Measurements from ENCODE around the gene RHBDF1.

Gene RHBDF1

GRCh38 chr16:75580-76501 lies 3.4 kb upstream of the RHBDF1 start:
- DNase-seq (ENCODE audit: low read depth in 1 of 2, low spot score in 1 of 2) = no peak

- DNase-seq (ENCODE audit: low read depth in 1 of 2, low spot score in 1 of 2) = no peak
These were observed 2.4 kb upstream of the RHBDF1 start for GRCh38 chr16:74747-75334.

DNA sequence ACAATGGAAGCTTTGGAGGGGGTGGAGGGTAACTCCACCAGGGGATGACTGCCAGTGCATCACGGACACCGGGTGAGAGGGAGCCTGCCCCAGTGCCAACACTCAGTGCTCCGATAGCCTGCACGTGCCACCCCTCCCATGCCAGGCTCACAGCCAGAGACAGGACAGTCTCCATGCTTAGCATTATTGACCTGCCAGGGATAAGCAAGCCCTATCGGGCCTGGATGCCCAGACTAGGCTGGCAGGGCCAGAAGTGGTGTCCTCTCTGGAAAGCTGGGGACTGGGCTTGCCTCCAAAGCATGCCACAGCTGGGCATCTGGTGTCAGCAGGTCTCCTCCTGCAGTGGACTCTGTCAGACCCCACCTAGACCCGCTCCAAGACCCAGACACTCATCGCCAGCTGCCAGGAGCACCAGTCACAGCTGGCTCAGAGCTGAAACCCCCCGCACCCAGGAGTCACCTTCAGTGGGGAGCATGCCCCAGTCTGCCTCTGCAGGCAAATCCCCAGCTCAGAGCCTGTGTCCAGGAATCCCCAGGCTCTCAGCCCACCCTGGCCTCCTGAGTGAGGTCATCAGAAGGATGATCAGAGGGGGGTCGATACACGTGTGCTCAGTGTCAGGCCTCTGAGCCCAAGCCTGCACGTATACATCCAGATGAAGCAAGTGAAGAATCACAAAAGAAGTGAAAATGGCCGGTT lies 1.8 kb upstream of the RHBDF1 start:
- no peak for DNase-seq (ENCODE audit: low read depth in 1 of 2, low spot score in 1 of 2)

DNA sequence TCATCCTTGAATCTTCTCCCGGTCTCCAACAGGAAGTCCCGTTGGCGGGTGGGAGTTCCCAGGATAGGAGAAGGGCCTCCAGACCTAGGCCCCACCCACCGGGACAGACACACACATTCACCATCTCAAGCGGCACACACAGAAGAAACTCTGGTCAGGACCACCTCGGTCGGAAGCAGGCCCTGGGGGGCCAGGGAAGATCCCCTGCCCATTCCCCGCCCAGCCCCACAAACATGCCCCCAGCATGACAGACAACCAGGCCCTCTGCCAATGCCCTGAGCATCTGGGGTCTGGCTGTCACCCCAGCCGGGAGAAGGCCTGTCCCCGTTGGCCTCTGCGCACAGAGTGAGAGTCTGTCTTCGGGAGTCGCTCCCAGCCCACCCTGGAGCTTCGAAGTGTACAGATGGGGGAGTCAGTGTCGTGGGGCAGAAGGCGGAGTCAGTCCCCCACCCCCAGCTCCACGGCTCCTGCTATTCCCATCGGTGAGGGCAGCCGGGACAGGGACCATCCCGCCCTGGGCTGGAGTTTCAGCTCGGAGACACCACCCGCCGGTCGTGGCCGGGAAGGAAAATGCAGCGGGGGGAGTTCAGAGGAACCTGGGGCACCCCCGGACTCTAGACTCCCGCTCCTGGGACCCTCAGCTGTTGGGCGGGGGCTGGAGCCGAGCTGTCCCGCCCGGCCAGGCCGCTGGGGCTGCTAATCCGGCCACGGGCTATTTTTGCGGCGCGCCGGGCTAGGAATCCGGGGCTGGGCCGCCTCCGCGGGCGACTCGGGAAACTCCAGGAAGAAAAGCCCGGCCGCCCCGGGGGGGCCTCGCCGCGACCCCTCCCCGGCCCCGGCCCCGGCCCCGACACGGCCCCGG lies 660 bp downstream of the RHBDF1 start:
- no peak for DNase-seq (ENCODE audit: low read depth in 1 of 2, low spot score in 1 of 2)

DNA sequence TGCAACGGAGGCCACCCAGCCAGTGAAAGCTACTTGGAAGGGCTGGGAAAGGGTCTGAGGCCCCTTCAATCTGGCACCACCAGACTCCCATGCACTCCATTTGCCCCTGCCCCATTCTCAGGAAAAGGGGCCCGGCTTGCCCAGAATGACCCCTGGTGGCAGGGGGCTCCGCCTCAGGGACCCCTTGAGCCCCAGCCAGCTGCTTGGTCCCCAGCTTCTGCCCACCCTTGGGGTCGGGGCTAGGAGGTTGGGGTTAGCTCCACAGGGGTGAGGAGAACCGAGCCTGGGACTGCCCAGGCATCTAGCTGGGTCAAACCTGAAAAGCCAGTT lies 1.3 kb downstream of the RHBDF1 start:
- no peak for DNase-seq (ENCODE audit: low read depth in 1 of 2, low spot score in 1 of 2)

DNA sequence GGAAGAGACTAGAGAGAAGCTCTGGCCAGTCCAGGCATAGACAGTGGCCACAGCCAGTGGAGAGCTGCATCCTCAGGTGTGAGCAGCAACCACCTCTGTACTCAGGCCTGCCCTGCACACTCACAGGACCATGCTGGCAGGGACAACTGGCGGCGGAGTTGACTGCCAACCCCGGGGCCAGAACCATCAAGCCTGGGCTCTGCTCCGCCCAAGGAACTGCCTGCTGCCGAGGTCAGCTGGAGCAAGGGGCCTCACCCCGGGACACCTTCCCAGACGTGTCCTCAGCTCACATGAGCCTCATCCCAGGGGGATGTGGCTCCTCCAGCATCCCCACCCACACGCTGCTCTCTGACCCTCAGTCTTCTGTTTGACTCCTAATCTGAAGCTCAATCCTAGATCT lies 3.2 kb downstream of the RHBDF1 start:
- no peak for DNase-seq (ENCODE audit: low read depth in 1 of 2, low spot score in 1 of 2)

GRCh38 chr16:67884-68789 lies 4.3 kb downstream of the RHBDF1 start:
- no peak for DNase-seq (ENCODE audit: low read depth in 1 of 2, low spot score in 1 of 2)

DNA sequence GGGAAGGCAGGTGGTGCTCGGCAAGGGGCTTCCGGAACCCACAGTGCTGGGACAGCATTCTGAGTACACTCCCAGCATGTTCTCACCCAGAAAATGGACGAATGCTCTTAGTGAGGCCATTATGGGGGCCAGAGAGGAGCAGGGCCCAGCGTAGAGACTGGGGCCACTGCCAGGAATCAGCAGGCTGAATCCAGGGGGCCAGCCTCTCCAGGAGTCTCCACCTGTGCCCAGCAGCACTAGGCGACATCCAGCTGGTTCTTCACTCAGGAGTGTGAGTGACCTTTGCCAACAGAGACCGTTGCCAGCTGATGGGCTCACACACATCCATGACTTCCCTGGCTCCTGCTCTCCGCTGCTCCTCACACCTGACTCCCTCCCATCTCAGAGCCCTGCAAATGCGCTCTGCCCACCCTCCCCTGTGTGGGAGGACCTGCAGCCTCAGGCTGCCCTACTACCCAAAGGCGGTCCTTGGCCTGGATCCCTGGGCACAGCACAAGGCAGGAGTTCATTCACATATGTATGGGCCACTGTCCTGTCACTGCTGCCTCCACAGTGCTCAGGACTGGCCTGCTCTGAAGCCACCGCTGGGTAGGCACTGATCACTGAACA lies 5.1 kb downstream of the RHBDF1 start:
- no peak for DNase-seq (ENCODE audit: low read depth in 1 of 2, low spot score in 1 of 2)

GRCh38 chr16:66309-67182 lies 5.9 kb downstream of the RHBDF1 start:
- no peak for DNase-seq (ENCODE audit: low read depth in 1 of 2, low spot score in 1 of 2)

GRCh38 chr16:65745-66144 lies 6.7 kb downstream of the RHBDF1 start:
- DNase-seq (ENCODE audit: low read depth in 1 of 2, low spot score in 1 of 2) = peak; percentile 67 to 81

- no peak for DNase-seq (ENCODE audit: low read depth in 1 of 2, low spot score in 1 of 2)
These were observed 7.5 kb downstream of the RHBDF1 start for GRCh38 chr16:64914-65255.

DNA sequence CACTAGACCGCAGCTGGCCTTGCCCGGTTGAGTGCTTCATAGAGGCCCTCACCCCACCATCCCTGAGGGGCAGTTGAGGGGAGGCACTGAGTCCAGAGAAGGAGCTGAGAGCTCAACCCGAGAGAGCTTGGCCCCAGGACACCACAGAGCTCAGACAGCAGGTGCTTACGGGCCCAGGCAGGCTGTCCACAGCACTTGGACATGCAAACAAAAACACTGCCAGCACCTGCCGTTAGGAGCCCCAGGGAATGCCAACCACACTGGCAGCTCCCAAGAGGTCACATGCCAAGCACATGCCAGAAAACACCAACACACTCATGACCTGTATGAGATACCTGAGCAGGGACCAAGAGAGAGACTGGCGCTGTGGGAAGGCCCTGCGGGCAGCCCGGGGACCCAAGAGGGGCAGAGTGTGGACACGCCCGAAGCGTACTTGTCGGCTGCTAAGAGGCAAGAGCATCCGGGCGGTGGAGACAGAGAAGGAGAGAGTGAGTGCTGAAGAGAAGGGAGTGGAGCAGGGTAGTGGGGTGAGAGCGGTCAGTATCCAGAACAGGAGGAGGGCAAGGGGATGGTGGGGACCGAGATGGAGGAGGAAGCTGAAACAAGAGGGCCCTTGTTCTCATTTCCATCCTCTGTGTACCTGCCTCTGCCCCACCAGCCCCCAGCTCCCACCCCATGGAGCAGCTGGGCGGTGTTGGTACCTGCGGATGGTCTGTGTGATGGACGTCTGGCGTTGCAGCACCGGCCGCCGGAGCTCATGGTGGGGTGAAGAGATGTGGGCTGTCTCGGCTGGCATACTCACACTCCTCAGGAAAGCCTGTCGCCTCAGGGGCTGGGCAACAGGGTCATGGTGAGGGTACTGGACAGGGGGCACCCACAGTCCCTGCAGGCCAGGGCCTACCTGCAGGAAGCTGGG lies 8.2 kb downstream of the RHBDF1 start:
- DNase-seq (ENCODE audit: low read depth in 1 of 2, low spot score in 1 of 2) = no peak

DNA sequence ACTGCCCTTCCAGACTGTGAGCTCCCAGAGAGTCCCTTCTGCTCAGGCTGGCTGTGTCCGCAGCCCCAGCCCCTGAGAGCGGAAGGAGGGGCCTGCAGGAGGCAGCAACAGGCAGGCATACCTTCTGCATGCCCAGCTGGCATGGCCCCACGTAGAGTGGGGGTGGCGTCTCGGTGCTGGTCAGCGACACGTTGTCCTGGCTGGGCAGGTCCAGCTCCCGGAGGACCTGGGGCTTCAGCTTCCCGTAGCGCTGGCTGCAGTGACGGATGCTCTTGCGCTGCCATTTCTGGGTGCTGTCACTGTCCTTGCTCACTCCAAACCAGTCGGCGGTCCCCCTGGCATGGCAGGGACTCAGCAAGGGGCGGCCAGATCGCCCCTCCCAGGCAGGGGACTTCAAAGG lies 9.0 kb downstream of the RHBDF1 start:
- DNase-seq (ENCODE audit: low read depth in 1 of 2, low spot score in 1 of 2) = no peak

- DNase-seq (ENCODE audit: low read depth in 1 of 2, low spot score in 1 of 2) = no peak
These were observed 9.5 kb downstream of the RHBDF1 start for GRCh38 chr16:62968-63391.

GRCh38 chr16:62283-62967 lies 10.0 kb downstream of the RHBDF1 start:
- DNase-seq (ENCODE audit: low read depth in 1 of 2, low spot score in 1 of 2) = no peak

GRCh38 chr16:61879-62281 lies 10.6 kb downstream of the RHBDF1 start:
- no peak for DNase-seq (ENCODE audit: low read depth in 1 of 2, low spot score in 1 of 2)
